Measurements from ENCODE around the gene SYT2.

GRCh38 chr1:202658769-202659168 lies 51.5 kb downstream of the SYT2 start:
- TF ChIP-seq CTCF (IDR thresholded peaks at IDR 0.05 in 8 of 11, conservative IDR thresholded peaks at IDR 0.05 in 3 of 11) (no peak), POLR2A (IDR thresholded peaks at IDR 0.05) (no peak)

Measured in spleen (tissue), 7 donors.